Activated CD4-positive, alpha-beta T cell treated with anti-CD3 and anti-CD28 coated beads for 1 hour (primary cell): ENCODE results near the gene STK11IP.

Experiments
- DNase-seq: peaks from one replicate; pipeline ENCODE4 v3.0.0-alpha.2; 2020

STK11IP gene

DNA sequence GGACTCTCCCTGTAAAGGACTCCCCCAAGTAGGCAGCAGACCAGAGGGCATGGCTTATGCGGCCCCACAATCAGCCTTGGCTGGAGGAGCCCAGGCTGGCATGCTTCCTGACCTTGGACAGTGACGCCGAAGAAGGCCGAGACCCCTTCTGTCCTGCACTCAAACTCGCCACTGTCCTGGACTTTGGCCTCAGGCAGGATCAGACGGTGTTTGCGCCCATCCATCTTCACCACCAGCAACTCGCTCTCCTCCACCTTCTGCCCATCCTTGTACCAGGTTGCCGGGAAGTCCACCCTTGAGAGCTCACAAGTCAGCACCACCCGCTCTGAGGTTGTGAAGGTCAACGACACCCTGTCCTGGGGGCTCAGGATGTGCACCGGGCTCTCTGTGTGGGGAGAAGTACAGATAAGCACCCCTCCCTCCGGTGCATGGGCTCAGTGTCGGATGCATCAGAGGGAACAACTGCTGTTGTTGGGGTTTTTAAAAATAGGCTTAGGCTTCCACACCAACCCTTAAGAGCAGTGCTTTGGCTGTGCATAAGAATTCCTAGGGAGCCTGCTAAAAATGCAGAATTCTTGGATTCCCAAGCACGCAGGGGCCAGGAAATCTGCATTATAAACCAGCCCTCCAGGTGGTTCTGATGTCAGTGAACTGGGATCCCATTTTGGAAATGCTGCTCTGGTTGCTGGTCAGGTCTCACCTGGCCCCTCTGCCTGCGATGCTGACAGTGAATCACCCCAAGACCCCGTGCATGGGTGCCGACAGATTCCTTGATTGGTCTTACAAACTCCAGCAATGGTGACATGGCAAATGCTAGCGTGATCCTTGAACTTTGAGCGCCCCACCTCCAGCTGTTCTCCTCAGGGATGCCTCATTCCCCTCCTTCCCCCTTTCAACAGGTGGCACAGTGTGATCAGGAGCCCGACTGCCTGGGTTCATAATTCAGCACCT, 32.3 kb upstream of the STK11IP start:
- DNase-seq: no peak

DNA sequence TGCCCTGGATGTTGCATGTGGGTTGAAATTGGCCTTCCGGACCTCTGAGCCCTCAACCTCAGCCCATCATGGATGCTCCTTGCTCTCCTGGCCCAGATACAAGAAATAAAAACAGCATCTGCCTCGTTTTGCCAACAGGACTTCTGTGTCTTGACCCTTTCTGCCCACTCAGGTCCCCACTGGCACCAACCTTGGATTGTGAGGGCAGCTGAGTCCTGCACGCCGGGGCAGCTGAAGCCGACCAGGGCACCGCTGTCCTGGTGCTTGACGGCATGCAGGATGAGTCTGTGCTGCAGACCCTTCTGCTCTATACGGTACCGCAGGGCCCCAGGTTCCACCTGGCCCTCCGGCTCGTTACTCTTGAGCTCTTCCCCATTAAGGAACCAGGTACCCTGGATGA, 31.0 kb upstream of the STK11IP start:
- no peak for DNase-seq

- DNase-seq: no peak
These were observed 30.5 kb upstream of the STK11IP start for GRCh38 chr2:219567131-219567530.

DNA sequence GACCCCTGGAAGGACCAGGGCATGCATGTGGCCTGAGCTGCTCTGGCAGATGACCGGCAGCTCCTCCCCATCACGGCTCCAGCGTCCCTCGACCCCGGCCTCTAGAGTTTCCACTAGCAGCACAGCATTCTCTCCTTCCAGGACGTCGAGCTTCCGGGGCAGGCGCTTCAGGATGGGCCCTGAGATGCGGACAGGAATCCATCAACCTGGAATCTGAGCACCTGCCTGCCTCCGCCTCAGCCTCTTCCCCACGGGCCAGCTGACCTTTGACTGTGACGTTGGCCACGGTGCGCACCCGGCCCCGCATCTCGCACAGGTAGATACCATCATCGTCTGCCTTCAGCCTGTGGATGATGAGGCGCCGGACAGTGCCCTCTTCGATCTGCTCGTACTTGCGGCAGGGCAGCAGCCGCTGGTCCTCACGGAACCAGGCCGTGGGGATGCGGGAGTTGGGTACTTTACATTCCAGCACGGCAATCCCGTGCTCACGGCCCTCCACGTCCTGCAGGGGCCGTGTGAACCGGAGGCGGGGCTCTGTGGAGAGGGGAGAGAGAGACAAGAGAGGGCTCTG, 29.8 kb upstream of the STK11IP start:
- no peak for DNase-seq

DNA sequence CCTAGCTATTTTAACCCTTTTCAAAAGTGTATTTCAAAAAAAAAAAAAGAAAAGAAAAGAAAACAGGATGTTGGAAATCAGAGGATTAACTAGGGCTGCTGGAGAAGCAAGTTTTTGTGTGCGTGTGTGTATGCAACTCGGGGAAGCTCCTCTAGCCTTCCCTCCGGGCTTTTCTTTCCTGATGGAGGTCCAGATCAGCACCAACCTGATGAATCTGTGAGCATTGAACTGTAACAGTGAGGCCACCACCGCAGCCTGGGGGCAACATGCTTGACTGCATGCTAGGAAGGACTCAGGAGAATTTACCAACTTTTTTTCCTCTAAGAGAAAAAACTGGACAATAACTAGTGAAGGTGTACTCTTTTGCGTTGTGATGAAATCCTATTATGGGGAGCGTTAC, 28.6 kb upstream of the STK11IP start:
- no peak for DNase-seq

- DNase-seq: no peak
These were observed 28.0 kb upstream of the STK11IP start for GRCh38 chr2:219569635-219570034.

GRCh38 chr2:219570194-219570923, 27.3 kb upstream of the STK11IP start:
- no peak for DNase-seq

DNA sequence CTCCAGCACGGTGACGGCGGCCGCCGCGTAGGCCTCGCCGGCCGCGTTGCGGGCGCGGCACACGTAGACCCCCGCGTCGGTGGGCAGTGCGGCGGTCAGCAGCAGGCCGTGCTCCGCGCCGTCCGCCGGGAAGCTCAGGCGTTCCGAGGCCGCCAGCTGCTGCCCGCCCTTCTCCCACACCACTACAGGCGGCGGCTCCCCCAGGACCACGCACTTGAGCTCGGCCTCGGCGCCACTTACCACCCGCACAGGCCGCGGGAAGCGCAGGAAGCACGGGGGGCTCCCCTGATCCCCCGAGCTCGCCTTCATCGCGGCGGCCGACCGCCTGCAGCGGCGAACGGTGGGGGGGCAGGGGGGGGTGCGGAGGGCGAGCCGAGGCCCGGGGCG, 26.7 kb upstream of the STK11IP start:
- no peak for DNase-seq

DNA sequence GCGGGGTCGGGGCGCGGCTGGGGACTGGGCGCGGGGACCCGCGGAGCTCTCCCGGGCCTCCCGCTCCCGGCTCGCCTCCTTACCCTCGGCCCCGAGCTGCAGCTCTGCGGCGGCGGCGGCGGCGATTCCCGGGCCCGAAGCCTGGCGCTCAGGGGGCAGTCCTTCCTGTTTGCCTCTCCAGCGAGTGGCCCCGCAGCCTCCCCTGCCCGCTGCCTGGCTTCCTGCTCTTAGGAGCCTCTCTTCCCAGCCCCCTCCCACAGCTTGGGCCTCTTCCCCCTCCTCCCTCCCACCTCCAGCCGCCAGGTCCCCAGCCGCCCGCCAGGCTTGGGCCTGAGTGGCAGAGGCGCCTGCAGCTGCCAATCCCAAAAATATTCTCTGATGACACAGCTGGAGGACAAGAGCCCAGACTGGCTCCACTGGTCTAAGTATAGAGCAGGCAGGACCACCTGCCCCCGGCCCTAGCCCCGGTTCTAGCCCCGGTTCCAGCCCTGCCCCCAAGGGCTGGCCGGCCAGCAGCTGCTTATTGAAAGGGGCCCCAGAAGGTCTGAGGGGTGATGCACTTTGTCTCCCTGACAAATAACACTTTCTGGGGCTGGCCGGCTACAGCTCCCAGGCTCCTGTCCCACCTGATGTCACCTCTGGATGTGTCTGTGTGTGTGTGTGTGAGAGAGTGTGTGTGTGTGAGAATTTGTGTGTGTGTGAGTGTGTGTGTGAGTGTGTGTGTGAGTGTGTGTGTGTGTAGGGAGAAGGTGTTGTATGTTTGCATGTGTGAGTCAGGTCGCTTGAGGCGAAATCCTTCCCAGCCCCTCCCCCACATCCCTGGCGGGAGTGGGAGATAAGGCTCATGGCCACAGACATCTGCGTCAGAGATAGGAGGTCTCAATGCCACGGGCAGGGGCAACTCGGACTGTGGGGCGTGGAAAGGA, 26.1 kb upstream of the STK11IP start, which contains the start of gene OBSL1:
Gene OBSL1, minus strand, starts transcription at position 229 of the 926 bp plus-strand sequence. CDS start 307 bp downstream, outside the sequence.
- no peak for DNase-seq

GRCh38 chr2:219572237-219573001, 25.2 kb upstream of the STK11IP start, which contains the start of gene INHA:
Gene INHA (plus strand): TSS chr2:219572310. CDS start chr2:219572375, 65 bp downstream.
- no peak for DNase-seq

- DNase-seq: no peak
These were observed 24.5 kb upstream of the STK11IP start for GRCh38 chr2:219573166-219573565.

GRCh38 chr2:219574484-219575311, 23.0 kb upstream of the STK11IP start:
- no peak for DNase-seq

GRCh38 chr2:219575566-219576504, 21.8 kb upstream of the STK11IP start:
- DNase-seq: no peak

- DNase-seq: no peak
These were observed 20.9 kb upstream of the STK11IP start for GRCh38 chr2:219576505-219577388.

DNA sequence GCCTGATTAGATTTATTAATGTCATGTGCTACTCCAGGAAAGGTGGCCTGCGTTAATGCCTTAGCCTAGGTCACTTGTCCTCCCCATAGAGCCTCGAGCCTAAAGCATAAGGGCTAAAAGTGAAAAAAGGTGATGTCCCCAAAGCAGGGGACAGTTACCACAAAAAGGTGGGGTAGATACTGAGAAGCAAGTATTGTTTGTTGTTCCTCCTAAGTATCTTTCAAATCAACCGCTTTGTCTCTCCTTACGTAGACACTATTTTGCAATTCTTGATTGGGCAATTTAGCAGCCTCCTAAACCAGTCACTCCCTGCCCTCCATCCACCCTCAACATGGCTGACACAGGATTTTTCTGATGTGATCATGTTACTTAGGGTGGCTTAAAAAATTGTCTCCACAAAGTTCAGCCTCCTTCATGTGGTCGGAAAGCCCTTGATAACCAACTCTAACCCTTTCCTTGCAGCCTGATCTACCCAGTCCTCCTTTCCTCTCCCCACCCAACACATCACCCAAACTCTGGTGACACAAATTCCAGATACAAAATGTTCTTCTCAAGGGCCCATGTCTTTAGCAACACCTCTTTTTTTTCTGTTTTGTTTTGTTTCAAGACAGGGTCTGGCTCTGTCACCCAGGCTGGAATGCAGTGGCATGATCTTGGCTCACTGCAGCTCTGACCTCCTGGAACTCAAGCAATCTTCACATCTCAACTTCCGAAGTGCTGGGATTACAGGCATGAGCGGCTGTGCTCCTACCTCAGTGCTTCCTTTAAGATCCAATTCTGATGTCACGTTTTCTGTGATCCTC, 18.6 kb upstream of the STK11IP start:
- DNase-seq: no peak

DNA sequence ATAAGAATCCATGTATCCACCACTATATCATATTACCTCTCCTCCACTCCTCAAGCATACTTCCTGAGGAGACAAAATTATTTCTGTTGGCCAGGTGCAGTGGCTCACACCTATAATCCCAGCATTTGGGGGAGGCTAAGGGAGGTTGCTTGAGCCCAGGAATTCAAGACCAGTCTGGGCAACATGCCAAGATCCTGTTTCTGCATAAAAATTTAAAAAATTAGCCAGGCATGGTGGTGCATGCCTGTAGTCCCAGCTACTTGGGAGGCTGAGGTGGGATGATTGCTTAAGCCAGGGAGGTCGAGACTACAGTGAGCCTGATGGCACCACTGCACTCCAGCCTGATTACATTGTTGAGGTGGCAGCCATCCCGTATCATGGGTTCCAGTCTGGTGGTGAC, 16.3 kb upstream of the STK11IP start:
- no peak for DNase-seq

- no peak for DNase-seq
These were observed 6.6 kb upstream of the STK11IP start for GRCh38 chr2:219591091-219591490.
